Neuronal stem cell (in vitro differentiated cells): ENCODE results near the gene IL1RAPL2.

Source experiments
- DNase-seq: peaks from one replicate; pipeline ENCODE4 v3.0.0-alpha.2; 2013; ENCODE audit warnings: low spot score
- H2AFZ ChIP-seq: one replicate; pipeline ENCODE4 v1.6.1; 2013; ENCODE audit warnings: mild to moderate bottlenecking, low read length, inconsistent platforms
- H2AK5ac ChIP-seq: 2 replicates; pipeline ENCODE4 v1.6.1; 2013; ENCODE audit warnings: low read depth, mild to moderate bottlenecking, inconsistent platforms, low read length, moderate library complexity, mixed read lengths
- H2BK120ac ChIP-seq: 2 replicates; pipeline ENCODE4 v1.6.1; 2013; ENCODE audit warnings: low read depth, mild to moderate bottlenecking, inconsistent platforms, low read length, moderate library complexity, mixed read lengths
- H2BK12ac ChIP-seq: one replicate; pipeline ENCODE4 v1.6.1; 2013; ENCODE audit warnings: low read length, inconsistent platforms
- H2BK15ac ChIP-seq: 2 replicates; pipeline ENCODE4 v1.6.1; 2013; ENCODE audit warnings: mild to moderate bottlenecking, low read length, inconsistent platforms, mixed read lengths
- H2BK5ac ChIP-seq: one replicate; pipeline ENCODE4 v1.6.1; 2013; ENCODE audit warnings: inconsistent platforms, mild to moderate bottlenecking, low read length, moderate library complexity
- H3K14ac ChIP-seq: one replicate; pipeline ENCODE4 v1.6.1; 2013; ENCODE audit warnings: low read length, inconsistent platforms
- H3K18ac ChIP-seq: 2 replicates; pipeline ENCODE4 v1.6.1; 2013; ENCODE audit warnings: low read length, inconsistent platforms
- H3K23ac ChIP-seq: 2 replicates; pipeline ENCODE4 v1.6.1; 2013; ENCODE audit warnings: low read depth, mild to moderate bottlenecking, mixed read lengths, low read length, inconsistent platforms; ENCODE audit not compliant: poor library complexity
- H3K27ac ChIP-seq: replicated peaks from 3 replicates; pipeline ENCODE4 v1.5.1; 2013; ENCODE audit warnings: low read length, inconsistent platforms
- H3K27me3 ChIP-seq, 3 experiments: 2 replicates each; pipeline ENCODE4 v1.6.1; 2013; ENCODE audit warnings: low read length in 3 of 3, mild to moderate bottlenecking in 2 of 3, inconsistent platforms in 1 of 3, low read depth in 1 of 3, mixed read lengths in 1 of 3, moderate library complexity in 1 of 3; ENCODE audit not compliant: control insufficient read depth in 3 of 3, insufficient read depth in 3 of 3
- H3K36me3 ChIP-seq, 2 donors: replicated peaks in 1 of 2; 2 replicates each; pipeline ENCODE4 v1.6.1; 2013; ENCODE audit warnings: low read length in 2 of 2; ENCODE audit not compliant: control insufficient read depth in 2 of 2, insufficient read depth in 2 of 2
- H3K4ac ChIP-seq: 2 replicates; pipeline ENCODE4 v1.6.1; 2013; ENCODE audit warnings: inconsistent platforms, mild to moderate bottlenecking, low read length, moderate library complexity
- H3K4me1 ChIP-seq, 2 donors: 1 replicate in 1 of 2; 2 replicates in 1 of 2; pipeline ENCODE4 v1.6.1; 2013; ENCODE audit warnings: low read length in 2 of 2, low read depth in 1 of 2; ENCODE audit not compliant: control insufficient read depth in 2 of 2, insufficient read depth in 1 of 2
- H3K4me2 ChIP-seq: one replicate; pipeline ENCODE4 v1.6.1; 2013; ENCODE audit warnings: mild to moderate bottlenecking, low read length, inconsistent platforms; ENCODE audit not compliant: insufficient read depth, poor library complexity, severe bottlenecking
- H3K4me3 ChIP-seq, 2 donors: 2 replicates each; pipeline ENCODE4 v1.5.1; 2013; ENCODE audit warnings: low read length in 2 of 2, mild to moderate bottlenecking in 2 of 2, inconsistent platforms in 1 of 2, moderate library complexity in 1 of 2
- H3K79me1 ChIP-seq: one replicate; pipeline ENCODE4 v1.6.1; 2013; ENCODE audit warnings: low read depth, mild to moderate bottlenecking, inconsistent platforms, low read length, moderate library complexity
- H3K9ac ChIP-seq: one replicate; pipeline ENCODE4 v1.6.1; 2013; ENCODE audit warnings: mild to moderate bottlenecking, low read depth, low read length, inconsistent platforms; ENCODE audit not compliant: poor library complexity
- H3K9me3 ChIP-seq, 2 donors: replicated peaks in 1 of 2; 2 replicates each; pipeline versions ENCODE3 to v1.6.1; 2013; ENCODE audit warnings: low read length in 2 of 2, mild to moderate bottlenecking in 2 of 2, inconsistent platforms in 1 of 2, low read depth in 1 of 2, mixed read lengths in 1 of 2, moderate library complexity in 1 of 2; ENCODE audit not compliant: control insufficient read depth in 2 of 2, insufficient read depth in 1 of 2
- H4K8ac ChIP-seq: one replicate; pipeline ENCODE4 v1.6.1; 2013; ENCODE audit warnings: low read depth, mild to moderate bottlenecking, inconsistent platforms, low read length, moderate library complexity
- H4K91ac ChIP-seq: one replicate; pipeline ENCODE4 v1.6.1; 2013; ENCODE audit warnings: low read length, low read depth, mild to moderate bottlenecking, inconsistent platforms; ENCODE audit not compliant: poor library complexity
- WGBS, 2 donors: extraction: QIAGEN DNeasy Blood & Tissue Kit; methylation state at CpG; one replicate each; pipeline ENCODE4 v1.1.7; 2013; ENCODE audit warnings: missing lambda C conversion rate in 2 of 2, mixed read lengths in 1 of 2; ENCODE audit not compliant: insufficient read length in 2 of 2, insufficient replicate concordance in 1 of 2; ENCODE audit errors: extremely low coverage in 2 of 2; 5-methylcytosine and 5-hydroxymethylcytosine counted together

The IL1RAPL2 gene

GRCh38 chrX:105700331-105700730 is 1134.3 kb downstream of the IL1RAPL2 start:
- no peak overlapping the region for H2BK120ac ChIP-seq
- DNase-seq = no peak
- H4K8ac ChIP-seq = no peak overlapping the region
- no peak overlapping the region for H2BK15ac ChIP-seq
- H4K91ac ChIP-seq = no peak overlapping the region
- H2BK5ac ChIP-seq = no peak overlapping the region
- no peak overlapping the region for H2AK5ac ChIP-seq
- no peak overlapping the region for H3K4me3 ChIP-seq
- no CpG with 5 or more reads among the region's 1 CpG for WGBS, 2 donors
- H3K9me3 ChIP-seq = no peaks in the 10 kb centered on the region
- H3K18ac ChIP-seq = no peak overlapping the region
- no peak overlapping the region for H2AFZ ChIP-seq
- H3K4me2 ChIP-seq = no peak overlapping the region
- no peak overlapping the region for H2BK12ac ChIP-seq
- no peak overlapping the region for H3K27ac ChIP-seq
- H3K36me3 ChIP-seq = no peaks in the 10 kb centered on the region
- no peak overlapping the region for H3K4ac ChIP-seq
- H3K4me1 ChIP-seq = no peaks in the 10 kb centered on the region
- peaks cover 0 to under 1% (median 0%) of the 10 kb centered on the region in 3 experiments for H3K27me3 ChIP-seq
- H3K9ac ChIP-seq = no peak overlapping the region
- no peak overlapping the region for H3K23ac ChIP-seq
- no peaks in the 10 kb centered on the region for H3K79me1 ChIP-seq
- H3K14ac ChIP-seq = no peak overlapping the region

DNA sequence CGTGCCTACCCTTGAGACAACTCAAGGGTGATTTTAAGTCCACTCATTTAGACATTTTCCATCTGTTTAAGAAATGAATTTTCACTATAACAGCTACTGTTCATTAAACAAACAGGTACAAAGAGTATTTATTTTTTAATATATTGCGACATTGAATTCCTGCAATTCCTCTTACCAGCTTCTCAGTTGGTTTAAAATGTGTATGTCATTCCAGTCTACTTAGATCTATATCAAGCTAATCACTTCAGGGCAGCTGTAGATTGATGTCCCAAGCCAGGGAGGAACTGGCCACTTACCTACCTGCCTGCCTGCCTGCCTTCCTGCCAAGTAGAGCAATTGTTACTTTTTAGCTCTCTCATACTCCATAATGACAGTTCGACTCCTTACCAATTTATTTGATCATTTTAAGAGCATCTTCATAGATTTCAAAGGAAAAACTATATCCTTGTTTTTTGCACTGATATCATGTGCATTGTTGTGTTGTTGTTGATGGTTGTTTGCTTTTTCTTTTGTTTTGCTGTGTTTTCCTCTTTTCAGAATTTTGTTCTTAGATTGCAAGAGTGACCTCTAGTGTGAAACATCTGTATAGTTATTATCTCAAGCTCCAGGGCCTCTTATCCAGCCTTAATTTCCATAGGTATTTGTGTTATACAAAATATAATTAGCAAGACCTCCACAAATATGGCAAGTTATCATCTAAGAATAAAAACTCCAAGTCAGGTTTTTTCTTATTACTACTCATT is 1135.5 kb downstream of the IL1RAPL2 start:
- Histone ChIP-seq H3K79me1 (no peaks in the 10 kb centered on the region), H3K36me3 (no peaks in the 10 kb centered on the region), H3K4me1 (no peaks in the 10 kb centered on the region), H3K18ac (no peak overlapping the region), H3K27me3 (peaks cover 0 to 2% (median 0%) of the 10 kb centered on the region in 3 experiments), H2AFZ (no peak overlapping the region), H3K4ac (no peak overlapping the region), H3K9me3 (no peaks in the 10 kb centered on the region), H3K4me2 (no peak overlapping the region), H3K27ac (no peak overlapping the region), H4K8ac (no peak overlapping the region), H2BK15ac (no peak overlapping the region), H3K9ac (no peak overlapping the region), H2BK5ac (no peak overlapping the region), H3K14ac (no peak overlapping the region), H4K91ac (no peak overlapping the region), H3K23ac (no peak overlapping the region), H2BK12ac (no peak overlapping the region), H3K4me3 (no peak overlapping the region), H2BK120ac (no peak overlapping the region), H2AK5ac (no peak overlapping the region)
- no peak for DNase-seq
- no CpG with 5 or more reads among the region's 3 CpGs for WGBS, 2 donors

GRCh38 chrX:105703876-105704275 is 1137.9 kb downstream of the IL1RAPL2 start:
- no peak overlapping the region for H3K4ac ChIP-seq
- H3K36me3 ChIP-seq = no peaks in the 10 kb centered on the region
- no peak overlapping the region for H4K8ac ChIP-seq
- H3K27me3 ChIP-seq = peaks cover 0 to 2% (median 0%) of the 10 kb centered on the region in 3 experiments
- no peak overlapping the region for H2BK12ac ChIP-seq
- no peak overlapping the region for H3K27ac ChIP-seq
- H2BK120ac ChIP-seq = no peak overlapping the region
- H3K23ac ChIP-seq = no peak overlapping the region
- no peaks in the 10 kb centered on the region for H3K4me1 ChIP-seq
- H2AFZ ChIP-seq = no peak overlapping the region
- H3K9ac ChIP-seq = no peak overlapping the region
- H3K14ac ChIP-seq = no peak overlapping the region
- H3K4me3 ChIP-seq = no peak overlapping the region
- H4K91ac ChIP-seq = no peak overlapping the region
- H3K18ac ChIP-seq = no peak overlapping the region
- no peak overlapping the region for H2BK5ac ChIP-seq
- no peak for DNase-seq
- H3K4me2 ChIP-seq = no peak overlapping the region
- WGBS, 2 donors = no CpG with 5 or more reads among the region's 2 CpGs
- no peaks in the 10 kb centered on the region for H3K9me3 ChIP-seq
- no peaks in the 10 kb centered on the region for H3K79me1 ChIP-seq
- no peak overlapping the region for H2BK15ac ChIP-seq
- H2AK5ac ChIP-seq = no peak overlapping the region

DNA sequence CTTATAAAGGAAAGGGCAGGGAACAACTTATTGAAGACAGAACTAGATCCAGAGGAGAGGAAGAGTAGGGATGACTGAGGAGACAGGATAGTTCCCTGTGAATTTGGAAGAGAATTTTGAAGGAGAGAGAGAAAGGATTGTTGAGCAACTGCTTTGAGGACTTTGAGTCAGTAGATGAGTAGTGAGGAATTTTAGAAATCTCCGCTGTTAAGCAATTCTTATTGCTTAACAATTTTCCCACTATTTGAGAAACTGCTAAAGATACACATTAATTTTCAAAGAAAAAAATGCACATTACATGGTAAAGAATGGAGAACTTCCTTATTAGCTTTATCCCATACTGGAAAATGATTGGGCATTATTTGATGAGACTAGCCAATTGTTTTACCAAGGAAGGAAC is 1140.0 kb downstream of the IL1RAPL2 start:
- H4K91ac ChIP-seq = no peak overlapping the region
- H3K9ac ChIP-seq = no peak overlapping the region
- H3K4me1 ChIP-seq = no peaks in the 10 kb centered on the region
- H2BK15ac ChIP-seq = no peak overlapping the region
- no peak overlapping the region for H3K23ac ChIP-seq
- H4K8ac ChIP-seq = no peak overlapping the region
- H2BK120ac ChIP-seq = no peak overlapping the region
- H2BK5ac ChIP-seq = no peak overlapping the region
- H2AK5ac ChIP-seq = no peak overlapping the region
- H3K4me2 ChIP-seq = no peak overlapping the region
- H3K4me3 ChIP-seq = no peak overlapping the region
- no peak overlapping the region for H3K14ac ChIP-seq
- H3K27me3 ChIP-seq = peaks cover 0 to 2% (median 0%) of the 10 kb centered on the region in 3 experiments
- H3K18ac ChIP-seq = no peak overlapping the region
- no CpG with 5 or more reads among the region's 1 CpG for WGBS, 2 donors
- no peak overlapping the region for H3K4ac ChIP-seq
- DNase-seq = no peak
- H3K79me1 ChIP-seq = no peaks in the 10 kb centered on the region
- H3K9me3 ChIP-seq = no peaks in the 10 kb centered on the region
- no peak overlapping the region for H2BK12ac ChIP-seq
- no peak overlapping the region for H3K27ac ChIP-seq
- no peaks in the 10 kb centered on the region for H3K36me3 ChIP-seq
- no peak overlapping the region for H2AFZ ChIP-seq
